Lower leg skin (tissue), 3 donors: ENCODE data around the gene ERFL.

Experiments used
- POLR2A ChIP-seq, 2 donors: fragments of 450-650 bp; IDR thresholded peaks; one replicate each; pipeline ENCODE4 v1.6.1; 2016 to 2017; ENCODE audit warnings: antibody characterized with exemption in 2 of 2, mild to moderate bottlenecking in 1 of 2, moderate library complexity in 1 of 2
- TF ChIP-seq, protein P1 (sequence below), 3 donors: fragments of 450-650 bp; IDR thresholded peaks; one replicate each; pipeline ENCODE4 v1.5.1; 2016; ENCODE audit warnings: antibody characterized with exemption in 3 of 3, mild to moderate bottlenecking in 3 of 3, moderate library complexity in 2 of 3

DNA sequence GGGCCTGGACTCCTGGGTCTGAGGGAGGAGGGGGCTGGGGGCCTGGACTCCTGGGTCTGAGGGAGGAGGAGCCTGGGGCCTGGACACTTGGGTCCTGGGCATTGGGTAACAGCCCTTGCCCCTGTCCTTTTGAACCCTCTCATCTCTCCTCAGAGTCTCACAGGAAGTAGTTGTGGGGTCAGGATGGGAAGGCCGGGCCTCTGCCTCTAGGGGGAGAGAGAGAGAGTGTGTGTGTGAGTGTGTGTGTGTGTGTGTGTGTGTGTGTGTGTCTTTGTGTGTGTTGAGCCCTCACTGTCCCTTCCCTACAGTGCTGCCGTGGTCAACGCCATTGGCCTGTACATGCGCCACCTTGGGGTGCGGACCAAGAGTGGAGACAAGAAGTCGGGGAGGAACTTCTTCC lies 34.4 kb downstream of the ERFL start:
- TF ChIP-seq, protein P1, sequence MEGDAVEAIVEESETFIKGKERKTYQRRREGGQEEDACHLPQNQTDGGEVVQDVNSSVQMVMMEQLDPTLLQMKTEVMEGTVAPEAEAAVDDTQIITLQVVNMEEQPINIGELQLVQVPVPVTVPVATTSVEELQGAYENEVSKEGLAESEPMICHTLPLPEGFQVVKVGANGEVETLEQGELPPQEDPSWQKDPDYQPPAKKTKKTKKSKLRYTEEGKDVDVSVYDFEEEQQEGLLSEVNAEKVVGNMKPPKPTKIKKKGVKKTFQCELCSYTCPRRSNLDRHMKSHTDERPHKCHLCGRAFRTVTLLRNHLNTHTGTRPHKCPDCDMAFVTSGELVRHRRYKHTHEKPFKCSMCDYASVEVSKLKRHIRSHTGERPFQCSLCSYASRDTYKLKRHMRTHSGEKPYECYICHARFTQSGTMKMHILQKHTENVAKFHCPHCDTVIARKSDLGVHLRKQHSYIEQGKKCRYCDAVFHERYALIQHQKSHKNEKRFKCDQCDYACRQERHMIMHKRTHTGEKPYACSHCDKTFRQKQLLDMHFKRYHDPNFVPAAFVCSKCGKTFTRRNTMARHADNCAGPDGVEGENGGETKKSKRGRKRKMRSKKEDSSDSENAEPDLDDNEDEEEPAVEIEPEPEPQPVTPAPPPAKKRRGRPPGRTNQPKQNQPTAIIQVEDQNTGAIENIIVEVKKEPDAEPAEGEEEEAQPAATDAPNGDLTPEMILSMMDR (IDR thresholded peaks at IDR 0.05): no peak
- TF ChIP-seq POLR2A (IDR thresholded peaks at IDR 0.05): no peak
